Fibroblast of peridontal ligament (primary cell): ENCODE results near the gene LIX1L.

ENCODE experiments used
- DNase-seq: peaks from one replicate; pipeline ENCODE4 v3.0.0-alpha.2; 2010; ENCODE audit errors: extremely low read depth

LIX1L gene

DNA sequence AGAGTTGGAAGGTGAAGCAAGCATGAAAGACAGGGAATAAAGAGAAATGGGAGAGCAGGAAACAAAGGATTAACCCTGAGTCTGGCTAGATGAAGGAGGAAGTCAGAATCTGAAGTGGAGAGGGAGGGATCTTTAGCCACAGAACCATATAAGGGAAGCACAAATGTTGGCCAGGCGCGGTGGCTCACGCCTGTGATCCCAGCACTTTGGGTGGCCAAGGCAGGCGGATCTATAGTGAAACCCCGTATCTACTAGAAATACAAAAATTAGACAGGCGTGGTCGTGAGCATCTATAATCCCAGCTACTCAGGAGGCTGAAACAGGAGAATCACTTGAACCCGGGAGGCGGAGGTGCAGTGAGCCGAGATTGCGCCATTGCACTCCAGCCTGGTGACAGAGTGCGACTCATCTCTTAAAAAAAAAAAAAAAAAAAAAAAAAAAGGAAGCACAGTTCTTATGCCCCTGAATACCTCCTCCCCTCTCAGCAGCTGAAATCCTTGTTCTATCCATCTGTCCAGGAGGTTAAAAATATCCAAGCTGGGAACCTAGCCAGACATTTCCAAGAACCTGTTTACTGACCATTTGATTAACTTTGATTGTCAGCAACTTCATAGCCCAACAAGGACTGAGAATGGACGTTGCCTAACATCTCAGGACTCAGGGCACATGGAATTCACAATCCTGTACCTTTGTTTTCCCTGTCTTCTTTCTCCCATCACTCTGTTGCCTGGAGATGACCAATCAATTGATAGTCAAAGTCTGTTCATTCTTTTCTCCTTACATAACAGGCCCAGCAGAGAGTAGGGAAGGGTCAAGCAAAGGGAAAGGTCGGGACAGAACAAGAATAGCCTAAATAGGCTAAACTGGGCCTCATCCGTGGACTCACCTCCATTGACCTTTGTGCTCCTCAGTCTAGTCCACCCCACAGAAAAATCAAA, 28.0 kb upstream of the LIX1L start:
- DNase-seq: peak; percentile 79

DNA sequence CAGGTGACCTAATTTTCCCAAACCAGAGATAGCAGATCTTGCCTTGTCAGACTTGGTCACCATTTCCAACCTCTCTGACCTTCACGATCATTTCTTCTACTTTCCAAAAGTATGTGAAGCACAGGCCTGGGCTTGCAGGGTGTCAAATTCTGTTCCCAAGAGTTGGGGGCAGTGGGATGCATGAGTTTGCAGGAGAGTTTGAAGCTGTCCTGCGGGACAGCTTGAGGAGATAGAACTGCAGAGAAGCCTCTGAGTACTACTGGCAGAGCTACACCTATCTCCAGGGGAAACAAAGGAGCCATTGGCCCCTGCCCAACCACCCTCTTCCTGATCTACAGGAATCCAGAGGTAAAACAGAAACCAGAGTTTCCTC, 27.3 kb upstream of the LIX1L start:
- DNase-seq: no peak

DNA sequence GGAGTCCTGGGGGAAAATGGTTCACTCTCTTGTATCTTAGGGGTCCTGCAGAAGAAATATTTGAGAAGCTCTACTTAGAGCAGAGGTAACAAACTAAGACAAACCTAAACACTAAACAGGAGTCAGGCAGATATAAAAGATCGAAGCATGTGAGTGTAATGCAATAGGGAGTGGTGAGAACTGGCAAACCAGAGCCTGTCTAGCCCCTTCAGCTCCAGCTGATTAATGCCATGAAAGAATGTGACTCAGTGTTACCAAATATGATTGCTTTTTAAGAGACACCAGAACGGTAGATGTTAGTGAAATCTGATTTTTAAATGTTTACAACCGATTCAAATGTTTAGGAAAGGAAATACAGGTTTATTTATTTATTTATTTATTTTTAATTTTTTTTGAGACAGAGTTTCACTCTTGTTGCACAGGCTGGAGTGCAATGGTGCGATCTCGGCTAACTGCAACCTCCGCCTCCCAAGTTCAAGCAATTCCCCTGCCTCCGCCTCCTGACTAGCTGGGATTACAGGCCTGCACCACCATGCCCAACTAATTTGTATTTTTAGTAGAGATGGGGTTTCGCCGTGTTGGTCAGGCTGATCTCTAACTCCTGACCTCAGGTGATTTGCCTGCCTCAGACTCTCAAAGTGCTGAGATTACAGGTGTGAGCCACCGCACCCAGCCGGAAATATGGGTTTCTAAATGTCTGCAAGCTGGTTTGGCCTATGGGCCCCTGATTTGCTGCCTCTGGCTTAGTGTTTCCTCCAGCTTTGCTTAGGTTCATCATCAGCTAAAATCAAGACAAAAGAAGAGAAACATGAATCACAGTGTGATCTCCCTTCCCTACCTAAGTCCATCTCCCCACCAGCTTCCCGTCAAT, 26.4 kb upstream of the LIX1L start:
- no peak for DNase-seq

DNA sequence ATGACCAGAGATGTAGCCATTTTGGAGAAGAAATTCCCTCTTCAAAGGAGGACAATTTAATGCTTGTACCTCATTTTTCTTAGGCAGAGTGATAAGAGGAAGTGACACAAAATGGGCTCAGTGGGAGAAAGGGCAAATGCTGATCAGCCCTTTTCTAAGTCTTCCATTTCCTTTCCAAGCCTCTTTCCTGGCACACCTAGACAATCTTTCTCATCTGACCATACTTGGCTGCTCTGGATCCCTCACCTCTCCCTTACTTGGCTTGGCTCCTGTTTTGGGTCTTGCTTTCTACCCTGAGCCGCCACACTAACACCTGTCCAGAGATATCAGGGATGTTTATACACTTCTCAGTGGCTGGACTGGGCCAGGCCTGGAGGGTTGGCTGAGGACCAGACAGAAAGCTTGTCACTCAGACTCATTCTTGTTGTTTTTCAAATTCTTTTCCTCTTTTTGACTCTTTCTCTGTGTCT, 25.4 kb upstream of the LIX1L start:
- DNase-seq: no peak

DNA sequence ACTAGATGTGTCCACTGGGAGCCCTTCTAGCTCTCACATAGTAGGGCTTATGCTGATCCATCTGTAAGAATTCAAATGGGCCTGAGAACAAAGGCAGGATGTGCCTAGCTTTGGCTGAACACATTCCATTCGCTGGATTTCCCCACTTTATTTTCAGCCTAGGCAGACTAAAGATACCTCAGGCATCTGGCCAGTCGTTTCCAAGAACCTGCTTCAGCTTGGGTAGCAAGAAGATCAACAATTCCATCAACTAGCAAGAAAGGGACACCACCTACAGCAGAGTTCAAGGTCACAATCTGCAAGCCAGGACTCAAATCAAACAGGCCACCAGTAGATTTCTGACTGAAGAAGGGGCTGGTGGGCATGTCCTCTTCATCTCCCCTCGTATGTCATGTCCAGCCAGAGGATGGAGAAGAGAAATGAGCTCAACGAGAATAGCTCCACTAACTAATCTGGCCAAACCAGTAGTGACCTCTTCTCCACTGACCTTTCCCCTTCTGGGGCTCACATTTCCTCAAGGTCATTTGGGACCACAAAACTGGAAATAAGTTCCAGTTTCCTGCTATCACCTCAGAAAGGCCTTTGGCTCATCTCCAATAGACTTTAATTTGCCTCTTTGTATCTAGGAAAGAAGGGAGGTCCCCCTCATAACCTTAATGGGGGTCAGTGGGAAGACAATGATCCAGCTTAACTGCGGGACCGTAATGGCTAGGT, 24.4 kb upstream of the LIX1L start:
- DNase-seq: no peak

DNA sequence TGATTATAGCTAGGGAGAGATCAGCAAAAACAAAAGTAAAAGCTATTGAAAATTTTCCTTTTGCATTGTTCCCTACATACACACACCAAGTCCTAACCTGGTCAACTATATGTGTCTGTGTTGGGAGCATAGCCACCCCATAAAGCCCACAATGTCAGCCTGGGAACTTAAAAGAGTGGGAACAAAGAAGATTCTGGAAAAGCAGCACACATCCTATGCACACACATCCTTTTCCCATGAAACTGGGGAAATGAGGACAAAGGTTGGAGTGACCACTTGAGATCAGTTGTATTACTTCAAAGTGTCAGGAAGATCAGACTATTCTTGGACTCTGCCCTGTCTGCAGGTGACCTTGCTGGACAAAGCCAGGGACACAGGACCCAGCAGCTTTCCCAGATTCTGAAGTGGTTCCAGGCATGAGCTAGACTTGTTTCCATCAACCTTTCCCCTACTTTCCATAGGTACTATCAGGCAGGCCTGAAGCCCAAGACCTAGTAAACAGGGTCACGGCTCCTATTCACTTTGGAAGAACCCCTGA, 22.7 kb upstream of the LIX1L start:
- DNase-seq: no peak

DNA sequence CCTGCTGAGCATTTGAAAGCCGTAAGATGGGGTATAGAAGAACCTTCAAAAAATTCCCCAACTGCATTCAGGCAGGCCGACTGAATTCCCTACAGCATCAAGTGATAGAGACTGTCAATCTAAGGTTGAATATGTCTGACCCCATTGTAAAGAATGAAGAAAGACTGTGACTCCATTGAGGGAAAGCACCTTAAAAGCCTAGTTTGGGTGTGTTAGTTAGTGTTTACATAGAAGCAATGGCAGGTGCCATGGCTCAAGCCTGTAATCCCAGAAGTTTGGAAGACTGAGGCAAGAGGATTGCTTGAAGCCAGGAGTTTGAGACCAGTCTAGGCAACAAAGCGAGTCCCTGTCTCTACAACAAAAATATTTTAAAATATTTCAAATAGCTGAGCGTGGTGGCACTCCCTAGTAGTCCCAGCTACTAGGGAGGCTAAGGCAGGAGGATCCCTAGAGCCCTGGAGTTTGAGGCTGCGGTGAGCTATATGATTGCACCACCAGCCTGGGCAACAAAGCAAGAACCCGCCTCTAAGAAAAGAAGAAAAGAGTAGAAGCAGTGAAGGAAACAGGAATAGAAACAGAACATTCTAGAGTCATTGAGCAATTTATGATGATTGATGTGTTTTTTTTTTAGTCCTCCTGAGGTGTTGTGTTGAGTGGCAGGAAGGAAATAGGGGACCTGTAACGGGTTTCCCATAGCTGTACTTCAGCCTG, 22.1 kb upstream of the LIX1L start:
- DNase-seq: no peak

DNA sequence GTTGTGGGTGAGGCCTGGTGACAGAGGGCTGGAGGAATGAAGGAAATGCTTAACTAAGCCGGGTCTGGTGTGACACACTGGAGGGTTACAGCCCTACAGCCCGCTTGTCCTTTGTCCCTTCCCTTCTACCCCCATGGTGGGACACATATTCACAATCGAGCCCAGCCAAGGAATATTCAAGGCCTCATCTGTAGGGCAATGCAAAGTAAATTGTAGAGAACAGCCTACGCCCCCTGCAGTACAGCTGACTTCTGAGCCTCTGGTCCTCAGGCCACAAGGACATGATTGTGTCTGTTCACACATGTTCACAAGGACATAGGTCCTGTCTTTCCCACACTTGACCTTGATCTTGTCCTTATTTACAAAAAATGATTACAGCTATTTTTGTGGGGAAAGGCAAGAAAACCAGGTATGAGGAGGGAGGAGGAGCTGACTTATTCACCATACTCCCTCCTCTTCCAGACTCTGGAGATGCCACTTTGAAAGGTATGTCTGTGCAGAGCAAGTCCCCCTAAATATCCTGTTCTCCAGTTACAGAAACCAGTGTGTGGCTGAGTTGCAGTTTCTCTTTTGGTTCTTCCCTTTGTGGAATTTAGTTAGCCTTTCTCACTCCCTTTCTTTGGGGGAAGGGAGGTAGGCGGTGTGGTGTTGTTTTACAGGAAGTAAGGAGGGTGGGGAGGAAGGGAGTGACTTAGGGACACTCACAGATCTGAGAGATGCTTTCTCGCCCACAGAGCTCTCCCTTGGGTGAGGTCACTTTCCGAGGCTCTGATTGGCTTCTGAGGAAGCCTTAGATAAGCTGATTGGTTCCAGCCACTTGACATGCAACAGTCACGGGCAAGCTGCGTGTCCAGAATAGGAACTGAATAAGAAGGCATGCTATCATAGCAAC, 21.3 kb upstream of the LIX1L start:
- peak; percentile 100 for DNase-seq

DNA sequence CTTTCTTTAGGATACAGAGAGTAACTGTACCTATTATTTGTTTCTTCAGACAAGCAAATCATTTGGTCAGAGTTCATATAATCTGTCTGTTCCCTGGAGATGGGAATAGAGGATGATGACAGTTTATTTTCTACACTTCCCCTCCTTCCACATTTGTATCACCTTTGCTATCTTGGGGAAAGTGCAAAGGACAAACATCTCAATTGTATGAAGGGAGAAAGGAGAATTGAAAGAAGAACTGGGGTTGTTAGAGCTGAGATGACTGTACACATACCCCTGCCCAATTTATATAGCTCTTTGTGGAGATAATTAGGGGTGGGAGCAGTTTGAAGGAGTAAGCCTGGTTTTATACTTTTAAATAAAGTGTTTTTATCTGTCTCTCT, 20.6 kb upstream of the LIX1L start:
- no peak for DNase-seq

DNA sequence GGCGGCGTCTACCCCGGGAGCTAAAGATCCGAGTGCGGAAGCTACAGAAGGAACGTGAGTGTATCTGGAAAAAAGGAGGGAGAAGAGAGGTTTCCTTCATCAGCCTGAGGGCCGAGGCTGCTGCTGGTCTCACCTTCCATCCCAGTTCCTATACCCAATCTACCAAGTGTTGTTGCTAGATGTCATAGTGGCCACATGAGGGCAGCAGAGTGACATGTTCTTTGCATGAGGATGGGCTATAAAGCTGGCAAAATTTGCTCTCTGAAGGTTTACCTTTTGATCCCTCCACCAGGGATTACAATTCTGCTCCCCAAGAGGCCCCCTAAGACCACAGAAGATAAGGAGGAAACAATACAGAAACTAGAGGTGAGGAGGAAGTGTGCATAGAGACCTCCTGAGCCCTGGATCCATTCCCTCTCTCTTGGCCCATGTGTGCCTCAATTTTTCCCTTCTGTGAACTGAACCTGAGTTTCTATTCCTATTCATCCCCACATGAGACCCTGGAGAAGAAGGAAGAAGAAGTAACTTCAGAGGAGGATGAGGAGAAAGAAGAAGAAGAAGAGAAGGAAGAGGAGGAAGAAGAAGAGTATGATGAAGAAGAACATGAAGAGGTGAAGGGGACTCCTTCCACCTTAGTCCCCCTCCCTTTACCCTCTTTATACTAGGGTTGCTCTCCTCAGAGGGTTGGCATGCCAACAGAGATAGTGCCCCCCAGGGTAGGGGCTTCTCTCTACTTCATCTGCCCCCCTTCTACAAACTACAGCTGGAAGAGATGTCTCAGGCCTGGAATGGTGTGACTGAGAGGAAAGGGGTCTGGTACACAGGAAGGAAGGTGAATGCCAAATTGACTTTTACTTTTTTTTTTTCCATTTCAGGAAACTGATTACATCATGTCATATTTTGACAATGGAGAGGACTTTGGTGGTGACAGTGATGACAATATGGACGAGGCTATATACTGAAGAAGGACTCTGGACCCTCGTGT, 20.0 kb upstream of the LIX1L start:
- DNase-seq: peak; percentile 88

DNA sequence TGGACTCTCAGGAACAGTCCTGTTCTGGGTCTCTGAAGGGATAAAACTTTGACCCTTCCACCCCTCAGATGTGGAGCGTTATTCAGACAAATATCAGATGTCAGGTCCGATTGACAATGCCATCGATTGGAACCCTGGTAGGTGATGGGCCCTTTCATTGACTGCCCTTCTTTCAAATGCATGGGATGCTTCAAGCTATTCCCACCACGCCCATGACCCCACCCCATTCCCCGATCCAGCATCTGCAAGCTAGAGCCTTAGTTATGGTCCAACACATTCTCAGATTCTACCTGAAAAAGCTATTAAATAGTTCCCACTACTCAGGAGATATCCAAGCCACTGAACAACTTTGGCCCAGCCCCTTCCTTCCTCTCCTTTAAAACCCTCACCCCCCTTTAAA, 19.2 kb upstream of the LIX1L start:
- DNase-seq: no peak

DNA sequence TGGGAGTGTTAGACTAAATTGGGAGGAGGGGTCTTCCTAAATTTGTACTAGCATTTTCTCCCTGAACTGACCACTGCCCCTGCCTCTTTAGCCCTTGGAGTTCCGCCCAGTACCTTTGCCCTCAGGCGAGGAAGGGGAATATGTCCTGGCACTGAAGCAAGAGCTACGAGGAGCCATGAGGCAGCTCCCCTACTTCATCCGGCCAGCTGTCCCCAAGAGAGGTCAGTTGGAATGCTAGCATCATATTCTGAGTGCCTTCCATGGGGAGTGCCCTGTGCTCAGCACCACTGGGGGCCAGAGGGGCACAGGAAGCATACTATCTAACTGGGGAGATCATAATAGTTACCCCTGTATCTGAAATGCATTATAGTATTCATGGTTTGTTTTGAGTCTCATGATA, 17.4 kb upstream of the LIX1L start:
- DNase-seq: no peak

DNA sequence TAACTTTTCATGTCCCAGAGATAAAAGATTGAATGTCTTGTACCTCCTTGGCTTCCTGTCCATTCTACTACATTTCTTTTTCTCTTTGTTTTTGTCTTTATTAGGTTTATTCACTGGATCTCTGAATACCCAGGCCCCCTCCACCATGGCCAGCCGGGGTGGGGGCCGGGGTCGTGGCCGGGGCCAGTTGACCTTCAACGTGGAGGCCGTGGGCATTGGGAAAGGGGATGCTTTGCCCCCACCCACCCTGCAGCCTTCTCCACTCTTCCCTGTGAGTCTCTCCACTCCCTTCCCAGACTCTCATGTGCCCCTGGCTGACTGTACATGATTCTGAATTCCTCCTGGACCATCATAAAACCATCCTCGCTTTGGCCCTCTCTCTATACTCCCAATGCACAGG, 16.9 kb upstream of the LIX1L start:
- DNase-seq: no peak

DNA sequence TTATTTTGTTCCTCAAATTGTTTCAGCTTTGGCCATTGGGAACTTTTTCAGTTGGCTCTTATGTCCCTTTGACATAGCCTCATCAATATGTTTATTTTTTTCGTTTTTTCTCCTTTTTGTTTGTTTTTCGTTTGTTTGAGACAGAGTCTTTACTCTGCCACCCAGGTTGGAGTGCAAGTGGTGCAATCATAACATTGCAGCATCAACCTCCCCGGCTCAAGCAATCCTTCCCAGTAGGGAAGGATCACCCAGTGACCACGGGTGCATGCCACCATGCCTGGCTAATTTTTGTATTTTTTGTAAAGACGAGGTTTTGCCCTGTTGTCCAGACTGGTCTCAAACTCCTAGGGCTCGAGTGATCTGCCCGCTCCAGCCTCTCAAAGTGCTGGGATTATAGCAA, 14.8 kb upstream of the LIX1L start:
- no peak for DNase-seq

DNA sequence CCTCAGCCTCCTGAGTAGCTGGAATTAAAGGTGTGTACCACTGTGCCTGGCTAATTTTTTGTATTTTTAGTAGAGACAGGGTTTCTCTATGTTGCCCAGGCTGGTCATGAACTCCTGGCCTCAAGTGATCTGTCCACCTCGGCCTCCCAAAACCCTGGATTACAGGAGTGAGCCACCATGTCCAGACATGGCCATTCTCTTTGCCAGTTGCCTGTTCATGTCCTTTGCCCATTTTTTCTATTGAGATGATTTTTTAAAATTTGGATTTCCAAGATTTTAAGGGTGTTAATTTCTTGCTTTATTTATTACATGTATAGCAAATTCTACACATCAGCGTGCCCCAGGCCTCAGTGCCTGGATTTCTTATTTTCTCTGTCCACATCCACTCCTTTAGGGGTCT, 9.5 kb upstream of the LIX1L start:
- no peak for DNase-seq

DNA sequence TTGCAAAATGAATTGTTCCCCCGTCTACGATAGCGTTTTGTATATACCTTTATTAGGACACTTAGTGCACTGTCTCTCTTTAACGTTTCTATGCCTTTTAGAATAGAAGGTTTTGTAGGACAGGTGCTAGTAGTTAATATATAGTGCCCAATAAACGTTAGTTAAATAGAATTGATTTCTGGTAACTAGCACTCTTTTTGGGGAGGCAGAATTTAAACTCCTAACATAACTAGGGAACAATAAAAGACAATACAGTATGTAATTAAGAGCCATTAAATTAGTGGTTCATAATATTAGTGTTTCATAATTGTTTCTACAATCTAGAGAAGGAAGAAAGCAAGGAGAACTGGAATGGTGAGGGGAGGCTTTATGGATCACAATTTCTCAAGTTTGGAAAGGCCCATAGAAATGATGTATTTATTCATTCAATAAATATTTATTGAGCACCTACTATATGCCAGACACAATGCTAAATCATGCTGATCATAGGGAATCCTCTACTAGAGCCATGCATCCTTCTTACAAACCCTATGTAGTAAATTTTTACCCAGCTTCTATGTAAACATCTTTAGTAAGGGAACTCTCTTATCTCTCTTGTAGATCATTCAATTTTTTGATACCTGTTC, 7.4 kb upstream of the LIX1L start:
- no peak for DNase-seq

DNA sequence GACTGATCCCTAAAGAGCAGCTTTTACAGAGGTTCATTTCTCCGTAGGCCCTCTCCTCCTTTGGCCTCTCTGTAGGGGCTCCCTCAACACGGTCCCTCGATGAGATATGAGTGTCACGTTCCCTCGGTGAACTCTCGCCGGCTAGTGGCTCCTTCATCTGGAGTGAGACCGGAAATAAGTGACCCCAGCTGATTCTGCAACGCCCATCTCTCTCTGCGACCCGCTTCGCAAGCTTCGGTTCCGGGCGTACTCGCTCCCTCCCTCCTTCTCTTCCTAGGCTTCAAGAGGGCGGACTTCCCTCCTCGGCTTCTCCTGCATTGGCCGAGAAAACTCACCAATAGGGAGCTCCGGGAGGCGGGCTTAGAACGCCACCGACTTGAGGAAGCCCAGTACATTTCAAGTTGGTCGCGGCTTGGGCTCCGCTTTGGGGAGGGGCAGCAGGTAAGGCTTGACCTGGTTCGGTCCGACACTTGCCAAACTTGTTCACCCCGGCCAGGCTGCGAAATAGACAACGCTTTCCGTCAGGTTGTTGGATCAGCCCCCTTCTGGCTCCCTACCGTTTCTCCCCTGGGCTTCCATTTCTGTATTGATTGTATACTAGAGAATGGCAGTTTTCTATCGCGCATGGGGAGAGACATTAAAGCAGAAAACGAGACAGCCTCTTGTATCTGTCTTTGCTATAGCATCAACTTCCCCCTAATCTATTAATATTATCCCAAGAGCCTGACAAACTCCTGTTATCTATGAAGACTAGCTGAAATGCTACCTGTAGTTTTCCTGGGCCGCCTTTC, 6.7 kb upstream of the LIX1L start, which contains the start of the genes ANKRD34A and POLR3GL:
ANKRD34A (minus strand) TSS at position 248 of the 791 bp plus-strand sequence. CDS start 2,816 bp downstream, outside the sequence.
POLR3GL (plus strand) TSS at position 363 of the 791 bp plus-strand sequence. CDS start 10,176 bp downstream, outside the sequence.
- peak; percentile 90 for DNase-seq
